Activated CD8-positive, alpha-beta memory T cell treated with anti-CD3 and anti-CD28 coated beads, Interleukin-2, amount 50 U/mL, for 24 hours (primary cell): Measurements from ENCODE around the gene SLIT3.

Experiments used
- DNase-seq: peaks from one replicate; pipeline ENCODE4 v3.0.0-alpha.2; 2020; ENCODE audit errors: extremely low read depth

SLIT3 gene

GRCh38 chr5:168865968-168866367, 435.0 kb downstream of the SLIT3 start:
- DNase-seq = no peak

- DNase-seq = no peak
Observed at GRCh38 chr5:168863021-168863420, 437.9 kb downstream of the SLIT3 start.

GRCh38 chr5:168860503-168860902, 440.4 kb downstream of the SLIT3 start:
- no peak for DNase-seq

- no peak for DNase-seq
Observed at GRCh38 chr5:168860081-168860480, 440.9 kb downstream of the SLIT3 start.

GRCh38 chr5:168859471-168859870, 441.5 kb downstream of the SLIT3 start:
- no peak for DNase-seq

- no peak for DNase-seq
Observed at GRCh38 chr5:168858994-168859393, 441.9 kb downstream of the SLIT3 start.

- no peak for DNase-seq
Observed at GRCh38 chr5:168858371-168858770, 442.6 kb downstream of the SLIT3 start.

- DNase-seq = no peak
Observed at GRCh38 chr5:168853972-168854371, 447.0 kb downstream of the SLIT3 start.

GRCh38 chr5:168852329-168852728, 448.6 kb downstream of the SLIT3 start:
- no peak for DNase-seq

- DNase-seq = no peak
Observed at GRCh38 chr5:168851902-168852321, 449.0 kb downstream of the SLIT3 start.

GRCh38 chr5:168850683-168851082, 450.3 kb downstream of the SLIT3 start:
- DNase-seq = no peak

- no peak for DNase-seq
Observed at GRCh38 chr5:168848569-168848968, 452.4 kb downstream of the SLIT3 start.

GRCh38 chr5:168847511-168848073, 453.3 kb downstream of the SLIT3 start:
- no peak for DNase-seq

GRCh38 chr5:168844922-168845296, 456.0 kb downstream of the SLIT3 start:
- DNase-seq = no peak

- DNase-seq = no peak
Observed at GRCh38 chr5:168844016-168844921, 456.7 kb downstream of the SLIT3 start.

GRCh38 chr5:168843277-168844015, 457.5 kb downstream of the SLIT3 start:
- no peak for DNase-seq

GRCh38 chr5:168842571-168843205, 458.3 kb downstream of the SLIT3 start:
- DNase-seq = no peak

- DNase-seq = no peak
Observed at GRCh38 chr5:168837852-168838251, 463.1 kb downstream of the SLIT3 start.

GRCh38 chr5:168836603-168837231, 464.2 kb downstream of the SLIT3 start:
- DNase-seq = no peak

GRCh38 chr5:168833936-168834335, 467.0 kb downstream of the SLIT3 start:
- DNase-seq = no peak

GRCh38 chr5:168833383-168833782, 467.6 kb downstream of the SLIT3 start:
- no peak for DNase-seq

- no peak for DNase-seq
Observed at GRCh38 chr5:168832308-168832707, 468.6 kb downstream of the SLIT3 start.
